ENCODE data around the gene EAPP.

DNA sequence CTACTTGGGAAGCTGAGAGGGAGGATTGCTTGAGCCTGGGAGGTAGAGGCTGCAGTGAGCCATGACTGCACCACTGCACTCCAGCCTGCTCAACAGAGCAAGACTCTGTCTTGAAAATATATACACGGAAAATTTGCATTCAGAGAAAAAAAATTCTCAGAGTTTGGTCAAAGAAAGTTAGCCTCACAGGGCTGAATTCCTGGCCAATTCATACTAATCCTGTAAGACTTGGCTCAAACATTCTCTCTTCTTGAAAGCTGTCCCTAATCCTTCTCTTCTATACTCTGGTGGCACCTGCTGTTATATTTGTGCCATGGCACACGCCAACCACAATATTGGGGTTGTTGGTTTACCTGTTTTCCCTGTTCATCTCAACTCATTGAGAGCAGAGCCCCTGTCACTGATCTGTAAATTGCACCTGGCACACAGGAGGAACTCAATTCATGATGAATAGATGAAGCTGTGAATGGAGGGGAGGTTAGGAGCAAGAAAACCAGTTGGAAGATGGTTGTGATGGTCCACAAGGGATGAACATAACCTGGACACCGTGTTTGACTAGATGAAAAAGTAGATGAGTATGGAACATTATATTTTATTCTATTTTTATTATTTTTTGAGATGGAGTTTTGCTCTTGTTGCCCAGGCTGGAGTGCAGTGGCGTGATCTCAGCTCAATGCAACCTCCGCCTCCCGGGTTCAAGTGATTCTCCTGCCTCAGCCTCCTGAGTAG lies 40.7 kb downstream of the EAPP start:
- TF ChIP-seq ZFX (IDR thresholded peaks at IDR 0.05): no peak
- TF ChIP-seq, protein P1, sequence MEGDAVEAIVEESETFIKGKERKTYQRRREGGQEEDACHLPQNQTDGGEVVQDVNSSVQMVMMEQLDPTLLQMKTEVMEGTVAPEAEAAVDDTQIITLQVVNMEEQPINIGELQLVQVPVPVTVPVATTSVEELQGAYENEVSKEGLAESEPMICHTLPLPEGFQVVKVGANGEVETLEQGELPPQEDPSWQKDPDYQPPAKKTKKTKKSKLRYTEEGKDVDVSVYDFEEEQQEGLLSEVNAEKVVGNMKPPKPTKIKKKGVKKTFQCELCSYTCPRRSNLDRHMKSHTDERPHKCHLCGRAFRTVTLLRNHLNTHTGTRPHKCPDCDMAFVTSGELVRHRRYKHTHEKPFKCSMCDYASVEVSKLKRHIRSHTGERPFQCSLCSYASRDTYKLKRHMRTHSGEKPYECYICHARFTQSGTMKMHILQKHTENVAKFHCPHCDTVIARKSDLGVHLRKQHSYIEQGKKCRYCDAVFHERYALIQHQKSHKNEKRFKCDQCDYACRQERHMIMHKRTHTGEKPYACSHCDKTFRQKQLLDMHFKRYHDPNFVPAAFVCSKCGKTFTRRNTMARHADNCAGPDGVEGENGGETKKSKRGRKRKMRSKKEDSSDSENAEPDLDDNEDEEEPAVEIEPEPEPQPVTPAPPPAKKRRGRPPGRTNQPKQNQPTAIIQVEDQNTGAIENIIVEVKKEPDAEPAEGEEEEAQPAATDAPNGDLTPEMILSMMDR (IDR thresholded peaks at IDR 0.05 in 2 of 3, conservative IDR thresholded peaks at IDR 0.05 in 1 of 3; ENCODE audit: borderline replicate concordance in 1 of 3, insufficient read depth in 1 of 3, low read depth in 2 of 3, low read length in 2 of 3): peak; percentile 74 to 82 (median 75)
- TF ChIP-seq, protein P2, sequence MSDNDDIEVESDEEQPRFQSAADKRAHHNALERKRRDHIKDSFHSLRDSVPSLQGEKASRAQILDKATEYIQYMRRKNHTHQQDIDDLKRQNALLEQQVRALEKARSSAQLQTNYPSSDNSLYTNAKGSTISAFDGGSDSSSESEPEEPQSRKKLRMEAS (IDR thresholded peaks at IDR 0.05): no peak
